GM23338 (cell line): ENCODE data around the gene BAG5. TPM values are rescaled to one million over a fixed set of nuclear protein-coding genes. Genes with fewer than 3 reads are reported as not detected.

Experiments
- CREB1 ChIP-seq: fragments of 250-450 bp; sonication (Bioruptor Pico); IDR thresholded peaks from 2 replicates; pipeline ENCODE4 v1.5.0; 2020; ENCODE audit warnings: low read depth, mild to moderate bottlenecking, moderate library complexity
- CTCF ChIP-seq, 2 experiments: fragments of 200-600 bp in 1 of 2; sonication (generic) in 1 of 2; conservative IDR thresholded peaks; 2 replicates each; pipeline versions ENCODE4 v1.5.1 to v1.6.1; 2016 to 2017; ENCODE audit warnings: antibody characterized with exemption in 2 of 2, low read depth in 2 of 2, mild to moderate bottlenecking in 2 of 2, moderate library complexity in 1 of 2
- ETS1 ChIP-seq: IDR thresholded peaks from 2 replicates; pipeline ENCODE4 v1.6.1; 2016; ENCODE audit warnings: antibody characterized with exemption
- EZH2phosphoT487 ChIP-seq: fragments of 200-600 bp; sonication (generic); IDR thresholded peaks from one replicate; pipeline ENCODE4 v1.8.1; 2018; ENCODE audit warnings: antibody characterized with exemption; ENCODE audit not compliant: unreplicated experiment
- JUNB ChIP-seq: IDR thresholded peaks from one replicate; pipeline ENCODE4 v1.6.1; 2016; ENCODE audit warnings: antibody characterized with exemption; ENCODE audit not compliant: unreplicated experiment
- ZNF114 ChIP-seq: fragments of 250-450 bp; sonication (Bioruptor Pico); IDR thresholded peaks from 2 replicates; pipeline ENCODE4 v1.5.0; 2020; ENCODE audit warnings: mild to moderate bottlenecking, moderate library complexity
- ZNF462 ChIP-seq: fragments of 250-450 bp; sonication (Bioruptor Pico); IDR thresholded peaks from 2 replicates; pipeline ENCODE4 v1.5.0; 2020; ENCODE audit warnings: mild to moderate bottlenecking, moderate library complexity
- polyA plus RNA-seq: library from polyadenylated mRNA; unstranded; fragments of >200 nt; fragmentation: Nextera tagmentation; extraction: Ambion mirVana; gene quantifications from 2 replicates; pipeline ENCODE4 v1.2.1, GENCODE V29; 2016
- total RNA-seq: library from RNA; depleted of rRNA; stranded (reverse); fragments of >200 nt; shearing (Covaris generic); gene quantifications from 2 replicates; pipeline ENCODE4 v1.2.3, GENCODE V29; 2014

The BAG5 gene
- total and polyA plus RNA-seq, 2 experiments from 2014 or later: 21.1 to 29.2 TPM

- TF ChIP-seq ZNF462 (CRISPR knock-in tag) (no peak), EZH2phosphoT487 (no peak), CREB1 (CRISPR knock-in tag) (no peak), CTCF (conservative IDR thresholded peaks at IDR 0.05; ENCODE audit: low read depth in 2 of 2) (no peak), ETS1 (no peak), ZNF114 (CRISPR knock-in tag) (no peak), JUNB (no peak)
Measured at GRCh38 chr14:103597623-103598377, 35.3 kb upstream of the BAG5 start (continued).
